Activated T-cell treated with anti-CD3 and anti-CD28 coated beads, Interleukin-2, amount 50 U/mL, for 48 hours (primary cell): ENCODE results near the gene ADSS2.
"Not testable (repeated sequence)": the region's sequence is repeated elsewhere in the genome, so short reads cannot be mapped to it uniquely, and the experiment has no call there.

Experiments
- DNase-seq, 2 experiments: peaks; one replicate each; pipeline ENCODE4 v3.0.0-alpha.2; 2020

ADSS2 gene

GRCh38 chr1:244394826-244395765 is 56.6 kb downstream of the ADSS2 start:
- DNase-seq, result no peak

DNA sequence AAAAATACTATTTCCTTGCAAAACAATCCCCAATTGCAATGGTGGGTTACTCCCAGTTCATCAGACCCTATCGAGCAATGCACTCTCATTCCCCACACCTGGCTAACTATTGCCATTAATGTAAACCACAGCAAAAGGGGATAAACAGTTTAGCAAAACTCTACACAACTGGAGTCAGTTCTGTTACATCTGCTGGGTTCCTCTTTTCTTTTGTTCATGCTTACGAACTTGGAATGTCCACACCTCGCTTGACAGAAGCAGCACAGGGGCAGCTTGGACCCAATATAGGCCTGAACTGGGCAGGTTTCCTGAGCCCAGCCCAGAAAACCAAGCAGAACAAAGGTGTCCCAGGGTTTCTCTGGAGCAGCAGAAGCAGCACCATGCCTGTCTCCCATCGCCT is 57.4 kb downstream of the ADSS2 start:
- no peak for DNase-seq

DNA sequence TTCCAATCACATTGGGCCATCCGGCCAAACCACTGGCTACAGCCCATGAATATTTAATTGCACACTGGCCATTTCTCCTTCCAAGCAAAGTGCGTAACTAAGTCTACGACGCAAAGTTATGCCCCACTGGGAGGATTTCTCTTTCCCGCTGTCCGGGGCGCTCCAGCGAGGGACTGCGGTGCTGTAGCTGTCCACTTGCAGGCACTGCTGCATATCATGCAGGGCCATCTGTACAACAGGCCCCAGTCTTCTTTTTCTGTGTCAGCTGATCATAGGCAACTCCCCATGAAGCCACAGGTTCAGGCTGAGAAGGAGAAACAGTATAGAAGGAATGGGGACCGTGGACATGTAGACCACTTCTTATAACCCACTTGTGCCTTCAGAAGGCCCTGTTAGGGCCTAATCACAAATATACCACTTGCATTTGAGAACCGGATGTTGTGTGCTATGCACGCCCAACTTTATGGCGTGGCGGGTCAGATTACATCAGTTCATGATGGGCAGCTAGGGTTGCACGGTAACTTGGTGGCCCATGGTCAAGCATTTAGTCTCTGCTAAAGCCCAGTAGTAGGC is 58.0 kb downstream of the ADSS2 start:
- DNase-seq, result no peak

DNA sequence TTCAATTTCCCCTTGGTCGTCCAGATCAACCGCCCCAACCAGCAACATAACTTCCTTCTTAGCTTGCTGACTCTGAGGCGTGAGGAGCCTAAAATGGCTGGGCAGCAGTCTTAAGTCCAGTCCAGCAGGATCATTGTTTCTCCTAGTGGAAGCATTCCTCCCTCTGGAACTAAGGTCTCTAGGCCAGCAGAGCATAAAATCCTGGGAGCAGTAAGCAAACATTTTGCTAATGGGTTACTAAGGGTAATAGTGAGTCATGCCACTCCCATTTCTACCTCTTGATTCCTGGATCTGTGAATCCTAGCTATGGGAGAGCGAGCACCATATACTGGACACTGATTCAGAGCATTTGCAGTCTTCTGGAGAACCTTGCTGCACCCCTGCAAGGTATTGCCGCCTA is 59.9 kb downstream of the ADSS2 start:
- DNase-seq, result no peak

DNA sequence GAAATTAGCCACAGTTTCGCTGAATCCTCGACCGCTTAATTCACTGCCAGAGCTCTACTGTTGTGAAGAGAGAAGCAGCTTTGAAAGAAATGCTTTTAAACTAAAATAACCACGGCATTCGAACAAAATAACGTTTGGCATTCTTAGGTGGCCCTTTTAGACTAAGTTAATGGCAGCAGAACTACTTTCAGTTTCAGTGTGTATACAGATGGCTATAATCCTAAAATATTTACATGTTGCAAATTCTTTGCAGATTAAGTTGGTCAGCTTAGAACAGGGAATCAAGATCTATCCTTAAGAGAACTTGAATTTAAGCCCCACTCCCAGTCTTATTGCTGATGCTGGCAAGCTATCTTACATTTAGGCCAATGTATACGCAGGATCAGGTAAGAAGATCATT is 62.7 kb downstream of the ADSS2 start:
- DNase-seq, result no peak

DNA sequence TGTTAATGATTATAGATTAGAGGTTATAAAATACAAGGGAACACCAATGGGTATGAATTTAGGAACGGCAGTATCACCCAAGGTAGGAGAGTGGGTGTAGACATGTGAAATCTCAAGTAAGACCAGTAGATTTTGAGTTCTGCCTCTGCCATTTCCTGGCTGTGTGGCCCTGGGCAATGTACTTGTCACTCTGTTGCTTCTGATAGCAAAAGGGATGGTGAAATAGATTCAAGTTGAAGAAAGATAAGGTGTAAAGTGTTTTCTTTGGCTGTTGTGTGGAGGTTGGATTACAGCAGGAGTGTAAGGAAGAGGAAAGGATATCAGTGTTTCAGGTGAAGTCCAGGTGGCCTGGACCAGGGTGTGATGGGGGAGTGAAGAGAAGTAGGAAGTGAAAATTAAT is 64.3 kb downstream of the ADSS2 start:
- no peak for DNase-seq

GRCh38 chr1:244386595-244386994 is 65.1 kb downstream of the ADSS2 start:
- no peak for DNase-seq

- no peak for DNase-seq
Measured at GRCh38 chr1:244384066-244384465, 67.6 kb downstream of the ADSS2 start.

- DNase-seq, result no peak
Measured at GRCh38 chr1:244383278-244383884, 68.3 kb downstream of the ADSS2 start.

- no peak for DNase-seq
Measured at GRCh38 chr1:244381878-244382565, 69.7 kb downstream of the ADSS2 start.

DNA sequence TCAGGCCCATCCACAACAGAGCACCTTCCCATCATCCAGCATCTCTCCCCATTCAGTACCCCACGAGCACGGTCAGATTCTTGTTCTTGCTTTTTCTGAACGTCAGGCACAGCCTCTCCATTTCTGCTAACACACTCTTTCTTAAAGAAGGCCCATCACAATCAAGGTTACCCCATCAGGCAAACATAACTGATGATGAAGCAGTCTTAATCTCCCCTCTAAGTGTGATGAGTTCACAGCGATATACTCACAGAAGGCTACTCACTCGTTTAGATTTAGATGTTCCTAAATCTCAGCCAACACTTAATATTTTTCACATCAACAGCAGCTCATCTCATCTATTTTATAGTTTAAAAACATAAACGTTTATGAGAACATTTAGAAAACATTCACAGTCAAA is 75.6 kb downstream of the ADSS2 start:
- no peak for DNase-seq

DNA sequence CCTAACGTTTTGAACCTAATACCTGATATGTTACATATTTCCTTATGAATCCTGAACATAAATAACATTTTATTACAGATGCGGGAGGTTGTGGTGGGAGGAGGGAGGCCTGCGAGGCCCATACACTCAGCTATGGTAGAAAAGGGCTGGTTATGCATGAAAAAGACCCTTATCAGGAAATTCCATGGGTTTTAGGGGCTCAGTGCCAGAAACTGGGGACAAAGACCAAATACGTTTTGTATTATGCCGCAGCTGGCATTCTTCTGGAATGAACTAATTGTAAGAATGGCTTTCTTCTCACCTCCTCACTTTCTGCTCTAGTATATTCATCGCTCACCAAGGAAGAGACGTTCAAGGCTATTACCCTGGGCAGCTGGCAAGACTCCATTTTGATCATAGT is 76.7 kb downstream of the ADSS2 start:
- no peak for DNase-seq

GRCh38 chr1:244374484-244374883 is 77.2 kb downstream of the ADSS2 start:
- not testable (repeated sequence) for DNase-seq

DNA sequence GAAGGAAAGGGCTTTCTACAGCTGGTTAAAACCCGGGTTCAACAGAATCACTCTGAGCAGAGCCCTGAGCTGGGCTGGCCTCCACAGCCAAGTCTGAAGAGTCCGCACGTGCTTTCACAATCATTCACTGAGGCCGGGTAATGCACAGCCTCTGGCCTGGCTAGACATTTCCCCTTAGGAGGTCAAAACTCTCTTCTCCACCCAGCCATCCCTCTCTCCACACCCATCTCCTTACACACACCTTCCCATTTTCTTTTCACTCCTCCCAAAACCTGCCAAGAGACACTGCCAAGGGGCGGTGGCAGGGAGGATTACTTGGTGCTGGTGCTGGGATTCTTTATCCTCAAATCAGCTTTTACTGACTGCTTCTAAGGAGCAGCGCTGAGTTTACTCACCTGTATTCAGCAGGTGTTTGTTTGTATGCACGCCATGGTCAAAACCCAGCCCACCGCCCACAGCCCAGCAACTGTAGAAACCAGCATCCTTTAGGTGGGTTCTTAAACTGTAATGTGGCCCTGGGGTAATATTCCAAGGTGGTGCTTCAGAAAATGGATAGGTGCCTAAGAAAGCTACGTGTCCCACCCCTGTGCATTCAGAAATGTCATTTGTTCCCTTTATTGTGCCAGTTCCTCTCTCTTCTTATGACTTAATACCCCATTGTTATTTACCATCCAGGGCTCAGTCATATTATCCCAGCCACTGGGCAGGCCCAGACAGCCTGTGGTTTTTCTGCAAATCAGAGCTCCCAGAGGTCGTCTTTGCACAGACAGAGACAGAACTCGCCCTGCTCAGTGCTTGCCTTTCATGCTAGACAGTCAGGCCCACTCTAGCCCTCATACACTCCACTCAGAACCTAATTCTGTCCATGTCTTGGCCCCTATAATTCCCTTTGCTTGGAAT is 80.2 kb downstream of the ADSS2 start:
- DNase-seq, result no peak

DNA sequence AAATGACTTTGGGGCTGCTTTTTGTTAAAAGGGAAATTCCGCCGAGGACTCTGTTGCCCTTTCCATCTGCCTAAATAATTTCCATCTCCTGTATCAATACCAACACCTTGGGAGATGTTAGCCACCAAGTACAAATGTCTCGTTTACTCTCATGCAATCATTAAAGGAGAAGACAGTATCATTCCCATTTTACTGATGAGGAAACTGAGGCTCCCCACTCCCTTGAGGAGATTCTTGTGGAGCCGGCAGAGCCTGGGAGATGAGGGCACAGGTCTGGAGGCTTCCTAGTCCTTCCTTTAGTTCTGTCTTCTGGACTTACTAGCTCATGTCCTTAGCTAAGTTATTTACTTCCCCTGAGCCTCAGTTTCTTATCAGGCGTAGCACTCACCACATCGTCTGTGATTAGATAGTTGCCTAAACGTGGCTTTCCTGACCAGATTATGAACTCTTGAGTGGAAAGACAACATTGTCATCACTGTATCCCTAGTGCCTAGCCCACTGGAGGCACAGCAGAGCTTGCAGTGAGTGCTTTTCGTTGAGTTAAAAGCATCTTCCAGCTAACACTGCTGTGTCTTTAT is 81.6 kb downstream of the ADSS2 start:
- DNase-seq, result no peak

DNA sequence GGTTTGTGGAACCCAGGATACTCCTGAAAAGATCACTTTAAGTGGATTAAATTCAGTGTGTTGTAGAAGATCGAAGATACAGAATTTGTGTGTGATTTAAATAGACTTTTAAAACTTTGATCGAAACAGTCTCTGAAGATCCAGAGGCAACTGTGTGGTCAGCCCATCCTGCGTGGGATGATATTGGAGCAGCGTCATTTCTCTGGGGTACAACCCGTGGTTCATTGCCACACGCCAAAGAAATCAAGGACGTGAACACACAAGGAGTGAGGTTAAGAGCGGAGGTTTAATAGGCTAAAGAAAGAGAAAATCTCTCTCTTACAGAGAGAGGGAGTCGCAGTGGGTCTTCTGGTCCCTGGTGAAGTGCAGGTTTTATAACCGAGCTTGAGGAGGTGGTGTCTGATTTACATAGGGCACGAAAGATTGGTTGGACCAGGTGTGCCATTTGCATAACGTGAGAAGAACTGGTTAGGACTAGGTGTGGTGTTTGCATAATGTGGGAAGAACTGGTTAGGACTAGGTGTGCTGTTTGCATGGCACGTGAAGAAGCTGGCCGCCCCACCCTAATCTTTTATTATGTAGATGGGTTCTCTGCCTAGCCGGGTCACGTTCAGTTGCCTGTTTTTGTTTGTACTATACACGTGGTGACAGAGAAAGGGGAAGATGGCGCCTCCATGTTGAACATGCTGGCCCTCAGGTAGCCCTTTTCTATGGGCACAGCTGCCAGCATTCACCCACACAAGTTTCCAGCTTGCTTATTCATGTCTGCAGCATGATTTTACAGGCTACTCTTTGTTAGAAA is 82.3 kb downstream of the ADSS2 start:
- no peak for DNase-seq

DNA sequence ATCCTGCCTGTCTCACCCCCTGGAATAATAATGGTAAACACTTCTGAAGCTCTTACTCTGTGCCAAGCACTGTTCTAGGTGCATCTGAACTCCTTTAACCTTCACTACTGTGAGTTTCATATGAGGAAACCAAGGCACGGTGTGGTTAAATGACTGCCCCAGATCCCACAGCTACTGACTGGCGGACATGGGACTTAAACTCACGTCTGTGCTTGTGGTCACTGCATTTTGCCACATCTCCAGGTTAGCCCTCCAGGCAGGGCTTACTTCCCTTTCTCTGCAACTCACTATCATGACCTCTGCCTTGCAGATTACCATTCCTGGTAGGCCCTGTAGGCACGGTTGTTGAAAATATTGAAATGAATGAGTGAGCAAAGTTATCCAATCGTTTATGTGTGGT is 83.4 kb downstream of the ADSS2 start:
- DNase-seq, result no peak

DNA sequence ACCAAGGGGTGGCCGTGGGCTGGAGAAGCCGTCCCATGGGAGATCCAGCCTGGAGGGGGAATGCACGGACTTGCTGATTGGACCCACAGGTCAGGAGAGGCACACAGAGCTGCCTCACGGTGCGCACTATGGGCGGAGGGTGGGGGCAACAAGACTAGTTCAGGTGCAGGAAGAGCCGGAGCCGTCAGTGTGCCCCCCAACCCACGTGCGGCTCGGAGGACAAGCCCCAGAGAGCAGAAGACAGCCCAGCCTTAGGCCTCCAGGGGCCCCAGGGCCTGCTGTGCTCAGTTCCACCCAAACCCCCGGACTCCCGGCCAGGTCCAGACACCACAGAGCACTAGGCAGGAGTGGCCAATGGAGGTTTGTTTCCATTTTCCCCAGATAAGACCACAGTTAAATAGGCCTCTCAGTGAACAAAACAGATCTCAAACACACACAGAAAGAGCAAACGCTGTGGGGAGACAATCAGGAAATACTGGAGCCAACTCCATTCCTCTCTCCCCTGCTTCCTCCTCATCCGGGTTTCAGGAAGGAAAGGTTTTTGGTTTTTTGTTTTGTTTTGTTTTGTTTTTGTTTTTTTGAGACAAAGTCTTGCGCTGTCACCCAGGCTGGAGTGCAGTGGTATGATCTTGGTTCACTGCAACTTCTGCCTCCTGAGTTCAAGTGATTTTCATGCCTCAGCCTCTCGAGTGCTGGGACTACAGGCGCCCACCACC is 84.2 kb downstream of the ADSS2 start:
- DNase-seq, result no peak

GRCh38 chr1:244365809-244366208 is 85.9 kb downstream of the ADSS2 start:
- DNase-seq, result no peak

DNA sequence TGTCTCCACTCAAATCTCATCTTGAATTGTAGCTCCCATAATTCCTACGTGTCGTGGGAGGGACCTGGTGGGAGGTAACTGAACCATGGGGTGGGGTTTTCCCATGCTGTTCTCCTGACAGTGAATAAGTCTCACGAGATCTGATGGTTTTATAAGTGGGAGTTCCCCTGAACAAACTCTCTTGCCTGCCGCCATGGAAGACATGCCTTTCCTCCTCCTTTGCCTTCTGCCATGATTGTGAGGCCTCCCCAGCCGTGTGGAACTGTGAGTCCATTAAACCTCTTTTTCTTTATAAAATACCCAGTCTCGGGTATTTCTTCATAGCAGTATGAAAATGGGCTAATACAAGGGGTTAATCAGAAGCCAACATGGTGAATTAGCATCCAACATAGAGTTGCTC is 86.4 kb downstream of the ADSS2 start:
- not testable (repeated sequence) for DNase-seq
